Activated CD8-positive, alpha-beta memory T cell treated with anti-CD3 and anti-CD28 coated beads, Interleukin-2, amount 10 ng/mL, durations not matched to agents 7 days and 5 days (primary cell): ENCODE results near the gene LYL1. TPM values are rescaled to one million over a fixed set of nuclear protein-coding genes. Genes with fewer than 3 reads are reported as not detected.

Source experiments
- ATAC-seq: fragments of 150-1000 bp; cut with Tn5 transposase; one replicate; pipeline ENCODE4 v1.10.0; 2021; ENCODE audit warnings: moderate library complexity
- CTCF ChIA-PET: fragments of 350-600 bp; sonication (Branson Sonifier 250); formaldehyde crosslinking; loops from one replicate; lab custom pipeline; 2021; ENCODE audit warnings: antibody characterized with exemption; lab: Charles Lee
- DNase-seq: peaks from one replicate; pipeline ENCODE4 v3.0.0-alpha.2; 2020
- H3K27ac Mint-ChIP-seq: one replicate; pipeline ENCODE4 v1.8.0; 2021; ENCODE audit warnings: mild to moderate bottlenecking, mixed read lengths
- H3K27me3 Mint-ChIP-seq: one replicate; pipeline ENCODE4 v1.8.0; 2021; ENCODE audit warnings: mixed read lengths
- H3K36me3 Mint-ChIP-seq: one replicate; pipeline ENCODE4 v1.8.0; 2021; ENCODE audit warnings: mild to moderate bottlenecking, mixed read lengths
- H3K4me1 Mint-ChIP-seq: one replicate; pipeline ENCODE4 v1.8.0; 2021; ENCODE audit warnings: mixed read lengths
- H3K4me3 Mint-ChIP-seq: one replicate; pipeline ENCODE4 v1.8.0; 2021; ENCODE audit warnings: mild to moderate bottlenecking, moderate library complexity, mixed read lengths
- H3K9me3 Mint-ChIP-seq: one replicate; pipeline ENCODE4 v1.8.0; 2022; ENCODE audit warnings: low read depth, mixed read lengths
- total RNA-seq, 2 experiments: library from RNA; stranded (reverse); gene quantifications; one replicate each; pipeline ENCODE4 v1.2.3, GENCODE V29; 2021

LYL1 gene
- total RNA-seq, 2 experiments from 2014 or later: 0.49 to 0.64 TPM

DNA sequence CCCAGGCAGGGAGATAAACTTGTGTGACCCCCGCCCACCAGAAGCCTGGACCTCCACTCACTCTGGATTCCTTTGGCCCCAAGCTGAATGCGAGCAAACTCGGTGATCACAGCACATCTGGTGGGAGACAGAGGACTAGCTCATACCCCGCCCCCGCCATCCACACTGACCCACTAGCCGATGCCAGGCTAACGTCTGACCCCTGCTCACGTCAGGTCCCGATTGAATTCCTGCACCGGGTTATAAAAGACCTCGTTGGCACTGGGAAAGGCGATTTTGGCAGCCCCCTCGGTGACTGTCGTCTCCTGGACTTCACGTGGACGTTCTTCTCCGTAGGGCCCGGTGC is 13.3 kb upstream of the LYL1 start:
- Mint-ChIP-seq H3K9me3 (no peaks in the 10 kb centered on the region), H3K36me3 (peaks cover 5% of the 10 kb centered on the region), H3K27me3 (no peaks in the 10 kb centered on the region), H3K27ac (peak overlapping the region; percentile 96), H3K4me1 (peaks cover 37% of the 10 kb centered on the region), H3K4me3 (peak overlapping the region; percentile 93)
- no peak for DNase-seq
- ATAC-seq: no peak
- CTCF ChIA-PET: interaction anchor here (3.0 to 3.7 kb wide), 2 partner anchors 11 to 151 kb away, joined by 15 to 32 read pairs; no protein-coding TSS in a partner anchor

DNA sequence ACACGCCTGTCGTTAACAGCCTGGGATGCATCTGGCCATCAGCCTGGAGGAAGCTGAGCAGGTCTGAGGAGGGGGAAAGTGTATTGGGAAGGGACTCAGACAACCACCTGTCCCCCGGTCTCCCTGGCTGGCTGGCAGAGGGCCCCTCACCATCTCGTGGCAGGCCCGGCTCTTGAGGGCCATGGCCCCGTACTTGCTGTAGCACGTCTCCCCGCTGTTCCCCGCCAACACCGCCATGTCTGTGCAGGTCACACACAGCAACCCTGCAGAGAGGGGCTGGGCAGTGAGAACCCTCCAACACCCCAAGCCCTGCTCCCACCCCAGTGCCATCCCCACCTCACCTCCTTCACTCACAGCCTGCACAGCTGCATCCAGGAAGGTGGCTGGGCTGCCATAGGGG is 9.9 kb upstream of the LYL1 start:
- CTCF ChIA-PET: no interaction called here
- Mint-ChIP-seq H3K27ac (no peak overlapping the region), H3K4me3 (no peak overlapping the region), H3K27me3 (no peaks in the 10 kb centered on the region), H3K4me1 (peaks cover 17% of the 10 kb centered on the region), H3K36me3 (peaks cover 7% of the 10 kb centered on the region), H3K9me3 (no peaks in the 10 kb centered on the region)
- ATAC-seq (no peak), DNase-seq (no peak)

GRCh38 chr19:13110099-13110610 is 7.5 kb upstream of the LYL1 start:
- no peak overlapping the region for H3K4me3 Mint-ChIP-seq
- peaks cover 8% of the 10 kb centered on the region for H3K4me1 Mint-ChIP-seq
- no peak overlapping the region for H3K27ac Mint-ChIP-seq
- DNase-seq: no peak
- no peak for ATAC-seq
- CTCF ChIA-PET: interaction anchor here (2.1 kb wide), 1 partner anchor 145 kb away, joined by 9 read pairs; no protein-coding TSS in a partner anchor
- H3K9me3 Mint-ChIP-seq: no peaks in the 10 kb centered on the region
- H3K27me3 Mint-ChIP-seq: no peaks in the 10 kb centered on the region
- peaks cover 9% of the 10 kb centered on the region for H3K36me3 Mint-ChIP-seq

DNA sequence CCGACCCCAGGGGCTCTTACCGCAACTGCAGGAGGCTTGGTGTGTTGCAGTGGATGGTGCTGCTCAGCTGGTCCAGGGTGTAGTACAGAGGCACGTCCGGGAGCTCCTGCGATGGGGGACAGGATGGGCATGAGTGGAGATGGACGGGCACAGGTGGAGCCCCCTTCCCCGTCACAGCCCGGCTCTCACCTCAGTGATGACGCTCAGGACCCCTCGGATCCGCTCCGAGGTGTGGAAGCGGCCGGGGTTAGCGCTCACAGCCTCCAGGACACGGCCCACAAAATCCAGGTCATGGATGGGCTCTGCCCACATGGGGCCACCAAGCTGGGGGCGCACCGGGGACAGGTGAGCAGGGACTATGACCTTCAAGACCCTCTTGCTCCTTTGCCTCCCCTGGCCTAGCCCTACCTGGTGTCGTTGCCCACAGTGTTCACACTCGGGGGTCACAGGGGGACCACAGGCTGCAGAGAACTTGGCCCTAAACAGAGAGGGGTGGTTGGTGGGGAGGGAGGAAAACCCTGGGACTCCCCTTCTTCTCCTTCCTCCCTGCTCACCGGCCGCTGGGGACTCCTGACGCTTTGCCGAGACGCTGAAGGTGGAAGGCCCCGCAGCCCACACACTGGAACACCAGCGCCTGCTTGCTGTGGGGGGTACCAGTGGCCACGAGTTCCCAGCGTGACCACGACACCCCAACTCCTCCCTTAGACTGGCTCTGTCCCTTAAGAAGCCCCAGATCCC is 6.9 kb upstream of the LYL1 start:
- Mint-ChIP-seq H3K4me3 (no peak overlapping the region), H3K27me3 (no peaks in the 10 kb centered on the region), H3K27ac (no peak overlapping the region), H3K4me1 (peaks cover 4% of the 10 kb centered on the region), H3K9me3 (no peaks in the 10 kb centered on the region), H3K36me3 (peaks cover 9% of the 10 kb centered on the region)
- DNase-seq: no peak
- CTCF ChIA-PET: interaction anchor here (0.8 to 1.2 kb wide), 2 partner anchors 107 to 143 kb away, joined by 3 read pairs; no protein-coding TSS in a partner anchor
- ATAC-seq: no peak

DNA sequence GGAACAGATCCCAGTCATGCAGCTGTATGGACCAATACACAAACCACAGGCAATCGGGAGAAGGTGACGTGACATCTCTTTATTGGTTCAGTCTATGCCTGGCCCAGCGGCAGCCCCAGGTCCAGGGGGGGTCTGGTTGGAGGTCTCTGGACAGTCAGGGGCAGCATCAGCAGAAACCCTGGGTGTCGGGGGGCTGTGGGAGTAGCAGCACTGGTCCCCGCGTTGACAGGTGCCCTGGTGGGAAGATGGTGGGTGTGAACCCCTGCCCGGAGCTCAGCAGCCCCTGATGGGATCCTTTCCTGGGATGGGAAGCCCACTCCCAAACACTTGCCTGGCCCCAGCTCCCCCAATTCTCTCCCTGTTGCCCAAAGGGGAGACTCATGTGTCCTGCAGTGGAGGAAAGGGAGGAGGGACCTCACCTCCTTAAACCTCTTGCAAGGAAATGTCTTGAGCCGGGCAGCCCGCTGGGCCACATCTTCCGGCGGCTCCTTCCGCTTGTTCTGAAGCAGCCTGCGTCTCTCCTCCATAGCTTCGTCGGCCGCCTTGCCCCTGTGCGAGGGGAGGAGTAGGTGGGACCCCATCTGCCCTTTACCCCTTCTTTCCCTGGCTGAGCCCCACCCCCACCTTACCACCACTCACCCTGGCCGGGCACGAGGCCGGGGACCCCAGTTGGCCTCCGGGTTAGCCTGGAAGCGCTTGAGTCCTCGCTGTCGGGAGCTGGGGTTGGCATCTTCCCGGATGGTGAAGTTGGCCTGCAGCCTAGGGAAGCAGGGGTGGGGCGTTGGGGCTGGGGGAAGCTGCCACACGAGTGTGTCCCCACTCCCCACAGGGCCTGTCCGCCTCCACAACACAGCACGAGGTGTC is 2.4 kb upstream of the LYL1 start:
- Mint-ChIP-seq H3K4me1 (peaks cover 23% of the 10 kb centered on the region), H3K9me3 (peaks cover 2% of the 10 kb centered on the region), H3K27ac (peak overlapping the region; percentile 83), H3K36me3 (peaks cover 7% of the 10 kb centered on the region), H3K27me3 (peaks cover 2% of the 10 kb centered on the region), H3K4me3 (peak overlapping the region; percentile 78)
- CTCF ChIA-PET: interaction anchor here (0.7 to 5.1 kb wide), 19 partner anchors 8 to 1185 kb away, joined by 3 to 33 read pairs (median 6); partner anchors contain the start of genes IER2, NACC1, STX10 and TRMT1
- ATAC-seq (peak; percentile 27), DNase-seq (peak; percentile 59)

DNA sequence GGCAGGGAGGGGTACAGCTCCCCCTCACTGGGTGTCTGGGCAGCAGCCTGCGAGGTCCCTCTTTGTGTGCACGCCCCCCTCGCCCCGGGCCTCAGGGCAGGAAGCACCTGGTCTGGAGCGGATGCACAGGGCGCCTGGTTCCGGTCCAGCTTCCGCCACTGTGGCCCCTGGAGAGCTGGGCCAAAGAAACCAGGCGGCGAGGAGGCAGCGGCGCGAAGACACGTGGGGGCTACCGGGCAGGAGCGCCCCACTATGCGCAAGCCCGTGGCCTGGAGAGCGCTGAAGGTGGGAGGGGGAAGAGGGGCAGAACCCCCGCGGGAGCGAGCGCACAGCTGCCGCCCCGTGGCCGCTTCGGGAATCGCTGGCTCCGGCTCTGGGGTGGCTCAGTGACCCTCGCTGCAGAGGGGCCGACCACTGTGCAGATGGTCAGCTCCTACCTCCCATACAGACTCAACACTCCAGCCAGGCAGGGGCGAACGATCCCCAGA is 1.7 kb upstream of the LYL1 start:
- peak; percentile 72 for DNase-seq
- H3K4me1 Mint-ChIP-seq: peaks cover 30% of the 10 kb centered on the region
- H3K27me3 Mint-ChIP-seq: peaks cover 5% of the 10 kb centered on the region
- peak; percentile 38 for ATAC-seq
- CTCF ChIA-PET: interaction anchor here (0.6 to 5.1 kb wide), 19 partner anchors 10 to 139 kb away, joined by 3 to 33 read pairs (median 6); partner anchors contain the start of genes IER2, NACC1, STX10 and TRMT1
- H3K27ac Mint-ChIP-seq: peak overlapping the region; percentile 83
- H3K9me3 Mint-ChIP-seq: peaks cover 4% of the 10 kb centered on the region
- peaks cover 10% of the 10 kb centered on the region for H3K36me3 Mint-ChIP-seq
- peak overlapping the region; percentile 78 for H3K4me3 Mint-ChIP-seq

DNA sequence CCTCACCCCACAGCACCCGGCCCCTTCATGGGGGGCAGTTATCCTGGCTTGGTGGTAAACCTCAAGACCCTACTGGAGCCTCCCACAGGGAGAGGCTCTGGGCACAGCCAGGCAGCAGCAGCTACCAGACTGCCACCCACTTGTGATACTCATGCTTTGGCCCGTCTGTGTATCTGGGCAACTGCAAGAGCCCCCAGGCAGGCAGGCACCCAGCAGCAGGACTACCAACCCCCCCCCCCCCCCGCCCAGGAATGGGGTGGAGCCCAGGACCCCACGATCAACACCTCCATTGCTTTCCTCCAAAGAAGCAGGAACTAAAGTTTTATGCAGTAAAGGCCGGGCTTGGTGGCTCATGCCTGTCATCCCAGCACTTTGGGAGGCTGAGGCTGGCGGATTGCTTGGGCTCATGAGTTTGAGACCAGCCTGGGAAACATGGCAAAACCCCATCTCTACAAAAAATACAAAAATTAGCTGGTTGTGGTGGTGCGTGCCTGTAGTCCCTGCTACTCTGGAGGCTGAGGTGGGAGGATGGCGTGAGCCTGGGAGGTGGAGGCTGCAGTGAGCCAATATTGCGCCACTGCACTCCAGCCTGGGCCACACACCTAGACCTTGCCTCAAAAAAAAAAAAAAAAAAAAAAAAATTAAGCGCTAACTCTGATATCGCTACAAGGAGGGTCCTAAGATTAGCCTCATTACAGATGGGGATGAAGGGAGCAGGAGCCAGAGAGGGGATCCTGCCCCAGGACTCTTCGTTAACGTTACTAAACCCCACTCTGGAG is 1.1 kb upstream of the LYL1 start:
- Mint-ChIP-seq H3K36me3 (peaks cover 9% of the 10 kb centered on the region), H3K27me3 (peaks cover 8% of the 10 kb centered on the region), H3K4me1 (peaks cover 33% of the 10 kb centered on the region), H3K4me3 (peak overlapping the region; percentile 78), H3K27ac (no peak overlapping the region), H3K9me3 (peaks cover 4% of the 10 kb centered on the region)
- DNase-seq (no peak), ATAC-seq (no peak)
- CTCF ChIA-PET: interaction anchor here (0.6 to 5.1 kb wide), 17 partner anchors 10 to 139 kb away, joined by 3 to 33 read pairs (median 5); partner anchors contain the start of genes NACC1 and TRMT1

DNA sequence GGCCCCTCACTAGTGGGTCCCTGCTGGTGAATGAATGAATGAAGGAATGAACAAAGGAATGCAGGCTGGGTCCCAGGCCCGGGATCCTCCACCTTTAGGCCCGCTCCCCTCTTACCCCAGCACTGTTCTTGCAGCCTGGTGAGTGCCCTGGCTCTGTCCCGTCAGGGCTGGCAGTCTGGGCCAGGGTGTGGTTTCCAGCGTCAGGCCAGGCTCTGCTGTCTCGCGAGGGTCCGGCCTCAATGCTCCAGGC is 317 bp downstream of the LYL1 start:
- H3K36me3 Mint-ChIP-seq: peaks cover 5% of the 10 kb centered on the region
- DNase-seq (no peak), ATAC-seq (no peak)
- no peak overlapping the region for H3K4me3 Mint-ChIP-seq
- peaks cover 38% of the 10 kb centered on the region for H3K4me1 Mint-ChIP-seq
- H3K27me3 Mint-ChIP-seq: peaks cover 18% of the 10 kb centered on the region
- CTCF ChIA-PET: no interaction called here
- peaks cover 4% of the 10 kb centered on the region for H3K9me3 Mint-ChIP-seq
- no peak overlapping the region for H3K27ac Mint-ChIP-seq

GRCh38 chr19:13101590-13102415 is 855 bp downstream of the LYL1 start:
- ATAC-seq: no peak
- Mint-ChIP-seq H3K27me3 (peaks cover 24% of the 10 kb centered on the region), H3K27ac (no peak overlapping the region), H3K9me3 (peaks cover 4% of the 10 kb centered on the region), H3K36me3 (peaks cover 5% of the 10 kb centered on the region), H3K4me1 (peaks cover 43% of the 10 kb centered on the region), H3K4me3 (no peak overlapping the region)
- DNase-seq: no peak
- CTCF ChIA-PET: interaction anchor here (0.8 to 1.0 kb wide), 3 partner anchors 31 to 124 kb away, joined by 3 read pairs; no protein-coding TSS in a partner anchor

GRCh38 chr19:13100841-13101589 is 1.6 kb downstream of the LYL1 start:
- Mint-ChIP-seq H3K36me3 (peaks cover 5% of the 10 kb centered on the region), H3K27ac (no peak overlapping the region), H3K4me1 (peaks cover 46% of the 10 kb centered on the region), H3K27me3 (peaks cover 31% of the 10 kb centered on the region), H3K9me3 (peaks cover 4% of the 10 kb centered on the region), H3K4me3 (no peak overlapping the region)
- no peak for ATAC-seq
- no peak for DNase-seq
- CTCF ChIA-PET: interaction anchor here (0.8 to 1.2 kb wide), 4 partner anchors 31 to 162 kb away, joined by 3 read pairs; no protein-coding TSS in a partner anchor

DNA sequence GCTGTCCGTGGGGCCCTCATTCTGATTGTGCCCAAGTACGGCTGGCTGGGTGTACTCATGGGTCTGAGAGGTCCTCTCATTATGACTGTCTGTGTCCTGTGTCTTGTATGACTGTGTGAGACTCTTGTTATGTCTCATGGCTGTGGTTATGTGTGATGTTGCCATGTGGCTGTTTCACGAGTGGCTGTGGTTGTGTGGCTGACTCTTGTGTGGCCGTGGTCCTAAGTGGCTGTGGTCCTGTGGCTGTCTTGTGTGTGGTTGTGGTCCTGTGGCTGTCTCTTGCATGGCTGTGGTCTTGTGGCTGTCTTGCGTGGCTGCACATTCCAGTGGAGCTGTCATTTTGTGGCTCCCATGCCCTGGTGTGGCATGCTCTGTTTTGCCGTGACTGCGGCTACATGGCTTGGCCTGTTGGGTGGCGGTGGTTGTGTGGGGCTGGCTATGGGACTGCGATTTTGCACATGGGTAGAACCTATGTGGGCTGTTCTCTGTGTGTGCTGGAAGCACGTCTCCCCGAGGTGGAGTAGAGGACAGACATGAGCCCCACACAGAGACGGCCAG is 2.5 kb downstream of the LYL1 start:
- Mint-ChIP-seq H3K27ac (peak overlapping the region; percentile 93), H3K9me3 (peaks cover 4% of the 10 kb centered on the region), H3K36me3 (peaks cover 5% of the 10 kb centered on the region), H3K27me3 (peaks cover 37% of the 10 kb centered on the region), H3K4me3 (peak overlapping the region; percentile 64), H3K4me1 (peaks cover 45% of the 10 kb centered on the region)
- DNase-seq: peak; percentile 88
- ATAC-seq: peak; percentile 72
- CTCF ChIA-PET: interaction anchor here (0.9 to 1.4 kb wide), 7 partner anchors 39 to 163 kb away, joined by 3 to 9 read pairs (median 4); no protein-coding TSS in a partner anchor
